GM18867 (cell line): ENCODE measurements around the gene ZDHHC14.

Experiments used
- ATAC-seq: cut with Tn5 transposase; IDR thresholded peaks from one replicate; pipeline ENCODE4 v1.9.1; 2021; ENCODE audit warnings: mild to moderate bottlenecking, moderate library complexity; ENCODE audit not compliant: unreplicated experiment

Gene ZDHHC14

DNA sequence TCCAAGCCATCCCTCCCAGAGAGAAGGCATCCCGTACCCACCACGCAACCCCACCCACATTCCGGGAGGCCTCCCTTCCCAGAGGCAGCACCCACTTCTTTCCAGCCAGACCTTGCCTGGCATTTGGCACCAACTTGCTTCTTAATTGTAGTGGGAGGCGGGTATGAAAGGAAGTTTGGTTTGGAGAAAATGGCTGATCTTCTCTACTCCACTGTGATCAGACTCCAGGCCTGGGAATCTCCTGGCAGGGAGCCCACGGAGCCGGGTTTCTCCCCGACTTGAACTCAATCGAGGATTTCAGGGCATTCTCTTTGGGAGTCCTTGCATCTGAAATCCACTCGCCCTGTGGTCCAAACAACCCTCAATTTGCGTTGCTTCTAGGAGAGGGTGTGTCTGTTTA is 107.1 kb downstream of the ZDHHC14 start:
- no peak for ATAC-seq

DNA sequence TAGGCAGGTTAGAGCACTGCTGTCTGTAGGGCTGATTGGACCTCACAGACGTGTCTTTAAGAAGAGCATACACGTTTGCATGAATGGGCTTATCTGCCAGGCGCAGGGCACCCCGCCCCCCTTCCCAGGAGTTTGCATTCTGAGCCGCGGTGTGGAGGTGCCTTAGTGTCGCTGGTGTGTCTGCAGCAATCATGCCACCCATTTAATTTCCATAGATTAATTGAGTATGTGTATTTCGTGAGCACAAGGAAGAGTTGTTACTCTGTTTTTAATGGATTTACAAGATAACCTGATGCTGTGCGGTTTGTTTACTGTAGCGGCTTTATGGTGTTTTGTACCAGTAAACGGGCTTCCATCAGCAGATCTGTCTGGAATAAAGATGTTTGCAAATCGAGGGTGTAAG is 107.7 kb downstream of the ZDHHC14 start:
- no peak for ATAC-seq

DNA sequence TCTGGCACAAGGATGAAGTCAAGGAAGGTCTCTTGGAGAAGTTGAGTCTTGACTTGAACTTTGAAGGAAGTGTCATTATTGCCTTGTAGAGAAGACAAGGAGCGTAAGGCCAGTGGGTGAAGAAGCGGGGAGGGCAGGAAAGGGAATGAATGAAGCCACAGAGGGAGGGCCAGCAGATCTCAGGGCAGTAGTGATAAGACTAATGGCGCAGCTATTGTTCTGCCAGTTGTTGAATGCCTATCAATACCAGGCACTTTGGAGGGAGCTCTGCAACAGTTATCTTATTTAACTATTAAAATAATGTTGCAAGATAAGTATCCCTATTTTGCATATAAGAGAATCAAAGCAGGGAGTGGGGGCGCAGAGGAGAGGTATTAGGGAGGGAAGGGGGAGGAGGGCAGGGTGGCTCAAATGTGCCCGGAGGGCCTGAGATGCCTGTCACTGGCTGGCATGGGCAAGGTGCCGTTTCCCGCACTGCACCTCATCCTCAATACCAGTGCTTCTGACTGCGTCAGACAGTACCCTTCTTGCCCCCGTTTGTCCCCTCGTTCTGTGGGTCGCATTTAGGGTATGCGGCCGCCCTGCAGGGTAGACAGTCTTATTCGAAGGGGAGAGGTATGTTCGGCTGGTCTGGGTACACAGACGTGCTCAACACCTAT is 109.8 kb downstream of the ZDHHC14 start:
- ATAC-seq: no peak

DNA sequence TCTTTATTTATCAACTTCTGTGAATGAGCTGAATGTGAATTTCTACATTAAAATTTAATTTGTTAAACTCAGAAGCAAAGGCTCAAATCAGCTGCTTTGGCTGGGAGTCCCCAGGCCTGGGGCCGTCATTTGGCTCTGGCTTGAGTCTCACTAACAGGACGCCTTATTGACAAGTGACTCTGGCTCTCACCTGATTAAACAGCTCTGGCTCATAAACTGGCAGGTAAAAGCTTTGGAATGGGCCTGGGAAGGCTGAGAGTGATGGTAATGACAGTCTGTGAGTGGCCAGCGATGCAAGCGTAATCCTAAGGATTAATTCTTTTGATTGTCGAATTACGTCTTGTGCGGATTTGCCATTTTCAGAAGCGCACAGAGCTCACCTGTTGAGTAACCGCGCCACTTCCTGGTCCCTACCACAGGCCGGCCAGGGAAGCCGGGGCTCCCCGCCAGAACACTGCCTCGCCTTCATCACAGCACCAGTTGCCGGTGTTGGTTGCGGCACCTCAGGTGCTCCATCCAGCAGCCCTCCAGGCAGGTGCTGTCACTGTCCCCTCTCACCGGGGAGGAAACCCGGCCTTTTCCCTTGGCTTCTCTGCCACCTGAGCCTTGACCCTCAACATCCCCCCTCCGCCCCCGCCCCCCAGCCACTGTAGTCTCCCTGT is 110.7 kb downstream of the ZDHHC14 start:
- no peak for ATAC-seq

DNA sequence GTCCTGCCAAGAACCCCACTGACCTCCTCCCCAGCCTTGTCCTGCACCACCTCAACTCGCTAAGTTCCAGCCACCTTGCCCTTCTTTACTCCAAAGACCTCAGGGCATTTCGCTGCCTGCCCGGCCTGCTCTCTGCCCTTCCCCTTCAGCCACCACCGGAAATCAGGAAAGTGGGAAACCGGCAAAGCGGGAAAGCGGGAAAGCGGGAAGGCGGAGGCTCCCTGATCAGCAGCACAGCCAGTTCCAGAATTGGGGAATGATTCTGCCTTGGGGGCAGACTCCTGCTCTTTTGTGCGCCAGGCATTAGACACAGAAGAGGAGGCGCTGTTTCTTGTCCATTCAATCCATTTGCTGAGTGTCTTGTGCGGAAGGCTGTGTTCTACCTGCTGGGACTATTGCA is 111.3 kb downstream of the ZDHHC14 start:
- ATAC-seq: no peak

DNA sequence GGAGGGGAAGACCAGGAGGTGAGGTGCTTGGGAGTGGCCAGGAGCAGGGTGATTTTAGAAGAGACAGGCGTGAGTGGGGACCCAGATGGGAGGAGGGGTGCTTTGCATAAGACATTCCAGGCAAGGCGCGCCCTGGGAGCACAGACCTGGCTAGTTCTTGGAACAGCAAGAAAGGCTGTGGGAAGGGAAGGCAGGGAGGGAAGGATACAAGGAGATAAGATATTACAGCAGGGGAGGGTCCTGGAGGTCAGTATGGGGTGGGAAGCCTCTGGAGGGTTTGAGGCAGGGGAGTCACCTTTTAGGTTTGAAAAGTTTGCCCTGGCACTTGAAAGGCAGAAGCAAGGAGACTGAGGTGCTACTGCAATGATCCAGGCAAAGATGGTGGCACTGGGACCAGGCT is 111.8 kb downstream of the ZDHHC14 start:
- ATAC-seq: no peak

DNA sequence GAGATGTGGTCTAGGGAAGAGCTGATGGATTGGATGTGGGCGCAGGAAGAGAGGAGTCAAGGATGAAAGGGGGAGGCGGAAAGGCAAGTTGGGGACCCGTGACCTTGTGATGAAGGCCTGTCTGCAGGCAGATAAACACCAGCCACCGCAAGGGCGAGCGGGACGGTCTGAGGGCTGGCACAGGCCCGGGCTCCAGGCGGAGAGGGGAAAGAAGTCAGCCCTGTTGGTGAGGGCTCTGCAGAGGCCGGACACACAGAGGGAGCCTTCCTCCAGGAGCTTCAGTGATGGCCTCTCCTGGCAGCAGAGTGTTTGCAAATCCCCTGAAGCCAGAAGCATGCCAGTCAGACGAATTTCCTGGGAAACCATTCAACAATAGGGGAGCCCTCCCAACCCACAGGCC is 112.2 kb downstream of the ZDHHC14 start:
- no peak for ATAC-seq

DNA sequence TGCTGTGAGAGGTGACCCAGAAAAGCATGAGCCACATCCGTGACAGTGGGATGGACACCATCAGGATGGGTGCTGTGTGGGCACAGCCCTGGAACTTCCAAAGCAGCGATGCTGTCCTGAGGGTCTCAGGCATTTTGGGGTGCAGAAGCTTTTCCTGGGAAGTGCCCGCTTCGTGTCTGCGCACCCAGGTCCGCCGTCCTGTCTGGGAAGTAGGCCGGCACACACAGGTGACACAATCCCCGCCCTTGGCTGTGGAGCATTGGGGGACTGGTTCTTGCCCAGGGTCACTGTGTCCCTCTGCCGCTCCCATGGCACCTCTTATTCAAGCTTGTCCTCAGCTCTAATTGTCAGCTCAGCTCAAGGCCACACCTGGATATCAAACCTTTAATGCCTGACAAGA is 112.6 kb downstream of the ZDHHC14 start:
- ATAC-seq: no peak

DNA sequence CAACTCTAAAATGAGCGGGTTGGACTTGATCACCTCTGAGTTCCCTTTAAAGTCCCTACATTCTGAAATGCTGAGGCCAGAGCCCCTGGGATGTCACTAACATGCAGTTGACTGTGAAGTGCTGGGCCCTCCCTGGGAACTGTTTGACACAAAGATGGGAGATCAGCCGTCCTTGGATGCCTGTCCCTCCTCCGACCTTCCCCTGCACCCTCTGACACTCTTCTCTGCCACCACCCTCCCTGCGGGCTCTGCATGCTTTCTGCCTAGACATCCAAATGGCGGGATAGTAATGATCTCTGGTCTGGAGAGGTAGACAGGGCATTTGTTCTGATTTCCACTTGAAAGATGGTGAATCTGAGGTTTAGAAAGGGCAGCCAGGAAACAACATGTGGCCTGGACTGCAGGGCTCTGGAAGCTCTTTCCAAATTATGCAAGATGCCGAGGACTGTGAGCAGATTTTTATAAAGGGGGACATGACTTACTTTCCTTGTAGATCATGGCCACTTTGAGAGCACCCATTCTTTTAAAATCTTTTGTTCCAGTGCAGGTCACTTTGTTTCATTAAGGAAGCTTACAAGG is 113.2 kb downstream of the ZDHHC14 start:
- ATAC-seq: no peak

DNA sequence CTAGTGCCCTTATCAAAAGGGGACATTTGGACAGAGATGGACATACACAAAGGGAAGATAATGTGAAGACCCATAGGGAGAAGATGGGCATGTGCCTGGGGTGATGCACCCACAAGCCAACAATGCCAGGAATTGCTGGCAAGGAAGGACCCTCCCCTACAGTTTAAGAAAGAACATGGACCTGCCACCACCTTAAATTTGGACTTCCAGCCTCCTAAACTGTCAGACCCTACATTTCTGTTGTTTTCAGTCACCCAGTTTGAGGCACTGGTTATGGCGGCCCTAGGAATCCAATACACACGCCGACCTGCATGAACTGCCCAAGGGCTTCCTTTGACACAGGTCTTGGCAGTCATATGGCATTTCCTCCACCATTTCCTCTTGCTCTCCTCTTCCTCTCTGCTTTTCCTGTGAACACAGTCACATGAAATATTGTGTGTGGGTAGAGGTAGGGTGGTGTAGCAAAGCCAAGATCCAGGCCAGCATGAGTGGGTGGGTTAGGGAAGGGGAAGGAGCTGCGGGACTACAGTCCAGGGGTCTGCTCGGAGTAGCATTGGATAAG is 115.6 kb downstream of the ZDHHC14 start:
- no peak for ATAC-seq

DNA sequence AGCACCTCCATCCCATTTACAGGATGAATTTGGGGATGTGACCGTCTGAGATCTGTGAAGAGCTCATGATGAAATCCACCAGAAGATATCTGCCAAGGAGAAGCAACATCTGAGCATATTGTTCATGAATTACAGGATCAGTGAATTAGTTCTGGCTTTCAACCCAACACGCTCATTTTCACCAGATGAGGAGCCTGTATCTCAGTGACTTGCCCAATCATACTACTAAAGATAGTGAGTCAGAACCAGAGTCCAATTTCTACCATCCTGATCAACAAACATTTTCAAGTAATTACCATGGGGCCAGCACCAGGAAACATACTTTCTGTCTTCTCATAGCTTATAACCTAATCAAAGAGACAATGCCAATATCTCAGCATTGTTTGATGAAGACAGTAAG is 116.6 kb downstream of the ZDHHC14 start:
- ATAC-seq: no peak

DNA sequence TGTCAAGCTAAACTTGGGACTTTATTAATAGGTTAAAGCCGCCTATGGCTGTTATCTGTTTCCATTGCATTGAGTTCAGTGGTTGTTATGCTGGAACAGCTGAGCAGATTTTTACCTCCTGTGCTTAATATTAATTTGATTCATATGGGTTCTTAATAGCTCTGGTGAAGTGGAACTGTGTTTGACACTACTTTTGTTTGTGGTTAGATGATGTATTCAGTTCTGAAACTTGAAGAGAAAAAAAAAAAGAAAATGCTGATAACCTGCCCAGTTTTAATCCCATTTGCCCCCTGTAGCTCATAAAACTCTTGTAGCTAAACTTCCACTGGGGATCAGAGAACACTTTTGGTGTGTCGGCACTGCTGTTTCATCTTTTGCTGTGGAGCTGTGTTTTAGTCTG is 117.8 kb downstream of the ZDHHC14 start:
- ATAC-seq: peak; percentile 55

DNA sequence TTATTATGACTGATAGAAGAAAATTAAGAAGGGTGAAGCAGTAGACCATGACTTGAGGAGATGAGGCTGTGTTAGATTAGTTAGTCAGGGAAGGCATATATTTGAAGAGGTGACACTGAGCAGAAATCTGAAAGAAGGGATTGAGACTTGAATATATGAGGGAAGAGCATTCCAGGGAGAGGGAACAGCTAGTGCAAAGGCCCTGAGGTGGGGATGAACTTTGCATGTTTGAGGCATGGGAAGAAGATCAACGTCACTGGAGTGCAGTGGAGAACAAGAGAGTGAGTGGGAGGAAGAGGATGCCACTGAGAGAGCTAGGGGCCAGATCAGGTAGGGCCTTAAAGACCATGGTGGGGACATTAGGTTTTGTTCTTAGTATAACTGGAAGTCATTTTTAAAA is 119.0 kb downstream of the ZDHHC14 start:
- no peak for ATAC-seq

DNA sequence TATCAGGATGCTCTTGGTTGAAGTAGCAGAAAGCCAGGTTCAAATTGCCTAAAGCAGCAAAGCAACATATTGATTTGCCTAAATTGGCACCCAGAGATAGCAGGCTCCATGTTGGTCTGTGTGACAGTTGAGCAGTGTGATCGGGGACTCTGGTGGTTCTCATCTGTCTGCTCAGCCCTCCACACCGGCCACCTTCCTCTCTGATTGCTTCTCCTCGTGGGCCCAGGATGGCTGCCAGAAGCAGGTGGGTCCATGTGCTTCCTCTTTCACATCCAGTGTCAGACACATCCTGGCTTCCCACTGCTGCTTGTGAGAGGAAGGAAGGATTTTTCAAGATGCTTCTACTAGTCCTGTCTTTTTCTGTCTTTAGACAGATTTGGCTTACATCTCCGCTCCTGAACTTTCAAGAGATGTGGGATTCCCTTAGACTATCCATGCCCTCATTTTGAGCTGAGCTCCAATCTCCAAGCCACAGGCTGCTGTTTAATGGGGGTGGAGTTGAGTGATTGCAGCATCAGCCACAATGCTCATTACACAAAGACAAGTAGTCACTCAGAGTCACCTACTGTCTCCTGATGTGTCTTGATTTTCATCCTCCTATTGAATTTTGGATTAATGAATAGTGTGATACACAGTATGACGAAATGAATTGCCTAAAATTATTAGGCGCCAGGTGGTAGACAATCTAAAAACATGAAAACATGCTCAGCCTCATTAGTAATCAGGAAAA is 122.2 kb downstream of the ZDHHC14 start:
- no peak for ATAC-seq

DNA sequence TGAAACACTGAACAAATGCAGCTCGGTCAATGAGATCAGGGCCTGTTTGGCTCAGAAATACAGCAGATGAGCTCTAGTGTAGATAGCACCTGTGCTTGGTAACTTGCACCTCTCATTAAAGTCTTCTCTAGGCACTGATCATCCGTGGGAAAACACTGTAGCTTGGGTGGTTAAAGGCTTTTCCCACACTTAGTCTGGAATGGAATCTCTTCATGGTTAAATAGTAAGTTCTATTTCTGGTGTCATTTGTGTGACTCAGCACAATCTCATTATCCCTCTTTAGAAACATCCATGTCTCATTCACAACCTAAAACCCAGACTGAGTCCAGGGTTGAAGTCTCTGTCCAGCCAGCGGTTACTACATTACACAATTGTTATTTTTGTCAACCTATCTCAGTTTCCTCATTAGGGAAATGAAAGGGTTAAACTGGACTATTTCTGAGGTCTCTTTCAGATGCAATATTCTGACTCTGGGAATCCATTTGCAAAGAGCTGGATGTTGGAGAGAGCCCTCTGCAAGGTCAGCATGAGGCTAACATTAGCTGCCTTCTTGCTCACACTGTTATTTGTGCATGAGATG is 125.0 kb downstream of the ZDHHC14 start:
- ATAC-seq: no peak

DNA sequence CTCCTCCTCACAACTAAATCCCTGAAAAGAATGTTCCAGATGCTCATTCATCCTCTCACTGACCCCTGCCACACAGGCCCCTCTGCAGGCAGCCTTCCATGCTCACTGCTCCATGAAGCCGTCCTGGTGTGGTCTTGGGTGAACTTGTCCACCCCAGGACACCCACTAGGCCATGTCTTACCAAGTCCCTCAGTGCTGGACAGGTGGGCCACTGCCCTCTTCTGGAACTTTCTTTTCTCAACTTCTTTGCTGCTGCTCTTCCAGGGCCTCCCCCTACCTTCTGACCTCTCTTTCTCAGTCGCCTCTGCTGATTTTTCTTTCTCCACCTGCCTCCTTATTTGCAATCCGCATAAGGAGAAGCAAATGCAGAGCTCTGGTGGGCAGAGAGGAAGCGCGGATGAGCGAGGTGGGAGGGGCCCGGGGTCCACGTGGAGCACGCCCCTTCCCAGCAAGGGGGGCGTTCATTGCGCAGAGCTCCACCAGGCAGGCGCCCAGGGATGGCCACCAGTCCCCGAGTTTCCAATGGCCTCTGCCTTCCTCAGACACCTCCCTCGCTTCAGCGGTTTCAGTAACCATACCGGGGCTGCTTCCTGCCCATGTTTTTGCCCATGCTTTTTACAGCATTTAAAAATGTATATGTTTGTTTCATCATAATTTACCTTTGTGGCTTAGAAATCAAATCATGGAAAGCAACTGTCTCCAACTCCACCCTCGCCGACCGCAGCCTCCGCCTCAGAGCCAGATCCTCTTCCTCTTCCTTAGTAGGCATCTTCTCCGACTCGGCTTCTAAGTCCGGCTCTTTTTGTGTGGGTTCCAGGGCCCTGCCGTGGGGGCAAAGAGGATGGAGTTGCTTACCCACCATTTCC is 129.6 kb downstream of the ZDHHC14 start:
- ATAC-seq: no peak

DNA sequence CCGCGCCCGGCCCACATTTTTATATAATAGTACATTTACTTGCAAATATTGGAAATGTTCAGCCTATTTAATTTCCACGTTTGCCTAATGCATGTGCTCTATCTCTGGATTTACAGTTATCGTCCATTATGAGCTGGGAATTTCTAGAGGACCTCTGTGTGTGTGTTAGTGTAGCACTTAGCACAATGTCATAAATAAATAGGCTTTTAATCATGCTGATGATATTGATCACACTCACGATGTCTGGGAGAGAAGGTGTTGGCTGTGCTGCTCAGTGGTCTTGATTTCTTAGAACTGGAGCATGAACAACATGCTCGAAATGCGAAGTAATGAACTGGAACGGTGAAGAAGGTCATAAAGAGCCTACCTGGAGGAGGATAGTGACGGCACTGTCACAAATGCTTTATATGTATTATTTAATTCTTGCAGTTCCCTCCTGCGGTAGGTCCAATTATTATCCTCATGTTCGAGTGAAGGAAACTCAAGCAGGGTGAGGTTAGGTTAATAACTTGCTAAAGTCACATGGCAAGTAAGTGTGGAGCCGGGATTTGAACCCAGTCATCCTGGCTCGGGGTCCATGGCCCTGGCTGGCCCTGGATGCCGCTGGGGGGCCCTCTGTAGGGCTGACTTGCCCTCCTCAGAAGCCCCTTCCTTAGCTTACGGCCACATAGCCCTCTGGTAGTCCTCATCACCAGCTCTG is 130.8 kb downstream of the ZDHHC14 start:
- no peak for ATAC-seq

DNA sequence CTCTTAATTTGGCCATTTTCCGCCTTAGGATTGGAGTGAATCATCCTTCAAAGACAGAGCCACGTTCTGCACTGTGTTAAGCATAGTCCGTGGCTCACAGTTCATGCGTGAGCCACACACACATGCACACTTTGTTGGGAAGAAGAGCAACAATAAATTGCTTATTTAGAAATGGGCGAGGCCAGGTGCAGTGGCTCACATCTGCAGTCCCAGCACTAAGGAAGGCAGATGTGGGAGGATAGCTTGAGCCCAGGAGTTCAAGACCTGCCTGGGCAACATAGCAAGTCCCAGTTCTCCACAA is 131.3 kb downstream of the ZDHHC14 start:
- no peak for ATAC-seq

DNA sequence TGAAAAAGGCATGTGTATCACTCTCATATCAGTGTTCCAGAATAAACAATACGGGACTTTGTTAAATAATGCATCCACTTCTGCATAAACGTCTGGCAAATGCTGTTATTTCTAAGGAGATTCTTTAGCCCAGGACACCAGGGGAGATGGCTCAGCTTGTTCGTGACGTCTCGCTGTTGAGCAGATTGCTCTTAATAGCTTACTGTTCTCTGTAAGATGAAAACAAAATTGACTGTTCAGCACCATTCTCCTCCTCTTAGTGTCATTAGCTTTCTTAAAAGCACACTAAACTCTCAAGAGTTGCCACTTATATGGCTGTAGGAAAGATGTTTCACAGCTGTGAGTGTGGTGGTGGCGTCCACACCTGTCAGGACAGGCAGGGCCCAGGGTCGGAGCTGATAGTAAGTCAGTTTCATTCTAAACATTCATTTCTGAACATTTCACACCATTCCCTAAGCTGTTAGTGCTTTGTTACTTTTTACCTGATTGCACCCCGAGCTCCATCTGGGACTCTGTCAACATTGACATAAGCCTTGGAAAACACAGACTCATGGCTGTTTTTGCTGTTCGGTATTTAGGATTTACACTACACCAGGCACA is 132.1 kb downstream of the ZDHHC14 start:
- ATAC-seq: no peak
